GM18867 (cell line): ENCODE results near the gene SEPTIN8.
A peak's percentile ranks its signal among the peaks of the same experiment; 100 is the strongest.

Source experiments
- ATAC-seq: cut with Tn5 transposase; IDR thresholded peaks from one replicate; pipeline ENCODE4 v1.9.1; 2021; ENCODE audit warnings: mild to moderate bottlenecking, moderate library complexity; ENCODE audit not compliant: unreplicated experiment

Gene SEPTIN8

GRCh38 chr5:132777209-132778069 is at the start of gene SEPTIN8:
Gene SEPTIN8, minus strand, starts transcription at chr5:132777239. Its CDS starts 102 bp downstream, at chr5:132777137.
- peak; percentile 60 for ATAC-seq

- no peak for ATAC-seq
Observed at GRCh38 chr5:132826424-132827082, 49.5 kb upstream of the SEPTIN8 start.

- no peak for ATAC-seq
Observed at GRCh38 chr5:132825834-132826391, 48.9 kb upstream of the SEPTIN8 start.

GRCh38 chr5:132825033-132825833 is 48.2 kb upstream of the SEPTIN8 start:
- ATAC-seq, result no peak

- no peak for ATAC-seq
Observed at GRCh38 chr5:132824426-132824825, 47.4 kb upstream of the SEPTIN8 start.

GRCh38 chr5:132823481-132824050 is 46.5 kb upstream of the SEPTIN8 start:
- no peak for ATAC-seq

GRCh38 chr5:132822650-132823480 is 45.8 kb upstream of the SEPTIN8 start:
- no peak for ATAC-seq

- no peak for ATAC-seq
Observed at GRCh38 chr5:132821791-132822190, 44.8 kb upstream of the SEPTIN8 start.

GRCh38 chr5:132821350-132821749 is 44.3 kb upstream of the SEPTIN8 start:
- no peak for ATAC-seq

GRCh38 chr5:132820162-132820754 is 43.2 kb upstream of the SEPTIN8 start:
- ATAC-seq, result peak; percentile 88

GRCh38 chr5:132819468-132819867 is 42.4 kb upstream of the SEPTIN8 start:
- no peak for ATAC-seq

- ATAC-seq, result no peak
Observed at GRCh38 chr5:132817011-132817410, 40.0 kb upstream of the SEPTIN8 start.

- ATAC-seq, result no peak
Observed at GRCh38 chr5:132816554-132816953, 39.5 kb upstream of the SEPTIN8 start.

- ATAC-seq, result no peak
Observed at GRCh38 chr5:132816083-132816482, 39.0 kb upstream of the SEPTIN8 start.

GRCh38 chr5:132815454-132815853 is 38.4 kb upstream of the SEPTIN8 start:
- no peak for ATAC-seq

- no peak for ATAC-seq
Observed at GRCh38 chr5:132814503-132815294, 37.7 kb upstream of the SEPTIN8 start.

GRCh38 chr5:132813599-132814502 is 36.8 kb upstream of the SEPTIN8 start:
- ATAC-seq, result peak; percentile 39
